NK-92 (cell line): Measurements from ENCODE around the gene TSPAN1.

Experiments
- DNase-seq: peaks from one replicate; lab custom pipeline; 2025; ENCODE audit not compliant: unreplicated experiment; lab: John Stamatoyannopoulos, UW

TSPAN1 gene

GRCh38 chr1:46186076-46186475 lies 11.2 kb downstream of the TSPAN1 start:
- DNase-seq: no peak

- DNase-seq: no peak
Measured at GRCh38 chr1:46187106-46187869, 12.4 kb downstream of the TSPAN1 start.

GRCh38 chr1:46188295-46189030 lies 13.6 kb downstream of the TSPAN1 start:
- DNase-seq: no peak

- DNase-seq: no peak
Measured at GRCh38 chr1:46190539-46190938, 15.7 kb downstream of the TSPAN1 start.

- DNase-seq: no peak
Measured at GRCh38 chr1:46191033-46191701, 16.3 kb downstream of the TSPAN1 start.

GRCh38 chr1:46192171-46192570 lies 17.3 kb downstream of the TSPAN1 start:
- DNase-seq: no peak

GRCh38 chr1:46193285-46193684 lies 18.4 kb downstream of the TSPAN1 start:
- DNase-seq: no peak

GRCh38 chr1:46193984-46194570 lies 19.2 kb downstream of the TSPAN1 start:
- DNase-seq: no peak

- no peak for DNase-seq
Measured at GRCh38 chr1:46194641-46195193, 19.8 kb downstream of the TSPAN1 start.

- no peak for DNase-seq
Measured at GRCh38 chr1:46196609-46197008, 21.7 kb downstream of the TSPAN1 start.

GRCh38 chr1:46197560-46197963 lies 22.7 kb downstream of the TSPAN1 start:
- DNase-seq: no peak

GRCh38 chr1:46197964-46198811 lies 23.3 kb downstream of the TSPAN1 start, which contains the start of gene POMGNT1:
TSS of gene POMGNT1 (minus strand) at chr1:46198434. CDS start at chr1:46197821, 613 bp downstream.
- no peak for DNase-seq

- DNase-seq: no peak
Measured at GRCh38 chr1:46199233-46199749, 24.4 kb downstream of the TSPAN1 start.

GRCh38 chr1:46203738-46204405 lies 29.0 kb downstream of the TSPAN1 start:
- no peak for DNase-seq

- DNase-seq: no peak
Measured at GRCh38 chr1:46204406-46204742, 29.5 kb downstream of the TSPAN1 start.

GRCh38 chr1:46205141-46205540 lies 30.3 kb downstream of the TSPAN1 start:
- DNase-seq: no peak

- DNase-seq: no peak
Measured at GRCh38 chr1:46205791-46206190, 30.9 kb downstream of the TSPAN1 start.

GRCh38 chr1:46206399-46206798 lies 31.5 kb downstream of the TSPAN1 start:
- DNase-seq: no peak

GRCh38 chr1:46210561-46210960 lies 35.7 kb downstream of the TSPAN1 start:
- no peak for DNase-seq

- DNase-seq: no peak
Measured at GRCh38 chr1:46211051-46211450, 36.2 kb downstream of the TSPAN1 start.
